SK-N-SH (cell line): Measurements from ENCODE around the gene AFG3L2. TPM values are rescaled to one million over a fixed set of nuclear protein-coding genes. Genes with fewer than 3 reads are reported as not detected.

Experiments used
- CTCF ChIA-PET: fragments of 300-600, 350-600 bp; formaldehyde crosslinking; extraction: SDS; loops from one replicate; lab custom pipeline; 2021; lab: Yijun Ruan, JAX
- POLR2A ChIA-PET: fragments of 350-600 bp; sonication (Branson Sonifier 250); formaldehyde crosslinking; extraction: SDS; loops from one replicate; lab custom pipeline; 2020; ENCODE audit warnings: antibody characterized with exemption, inconsistent platforms; lab: Yijun Ruan, JAX
- DNase-seq: peaks from one replicate; pipeline ENCODE4 v3.0.0; 2012
- H2AFZ ChIP-seq: fragments of 200-600 bp; sonication (generic); 2 replicates; pipeline ENCODE4 v1.8.1; 2016; ENCODE audit warnings: antibody characterized with exemption, mild to moderate bottlenecking, low read depth
- H3F3A ChIP-seq: fragments of 200-600 bp; sonication (generic); replicated peaks from 2 replicates; pipeline ENCODE3; 2016; ENCODE audit warnings: antibody characterized with exemption, mild to moderate bottlenecking; ENCODE audit not compliant: insufficient read depth
- H3K27ac ChIP-seq, 2 experiments: fragments of 200-500 bp in 1 of 2; fragments of 200-600 bp in 1 of 2; sonication (Bioruptor generic) in 1 of 2; sonication (generic), shearing (Covaris generic) in 1 of 2; 2 replicates each; pipeline versions ENCODE4 v1.5.1 to v1.6.1; 2014 to 2016; ENCODE audit warnings: low read depth in 2 of 2, inconsistent platforms in 1 of 2, low read length in 1 of 2, mild to moderate bottlenecking in 1 of 2, mixed read lengths in 1 of 2
- H3K27me3 ChIP-seq: fragments of 200-600 bp; sonication (generic), shearing (Covaris generic); 2 replicates; pipeline ENCODE4 v1.6.1; 2016; ENCODE audit warnings: mixed run types; ENCODE audit not compliant: insufficient read depth
- H3K36me3 ChIP-seq, 2 experiments: fragments of 200-500 bp in 1 of 2; fragments of 200-600 bp in 1 of 2; sonication (Bioruptor generic) in 1 of 2; sonication (generic) in 1 of 2; replicated peaks in 1 of 2; 2 replicates each; pipeline versions ENCODE3 to v1.5.1; 2014 to 2016; ENCODE audit warnings: low read length in 1 of 2, mild to moderate bottlenecking in 1 of 2; ENCODE audit not compliant: insufficient read depth in 2 of 2, control insufficient read depth in 1 of 2
- H3K4me1 ChIP-seq, 2 experiments: fragments of 200-500 bp in 1 of 2; fragments of 200-600 bp in 1 of 2; sonication (Bioruptor generic) in 1 of 2; sonication (generic), shearing (Covaris generic) in 1 of 2; 2 replicates each; pipeline versions ENCODE4 v1.5.1 to v1.6.1; 2014 to 2016; ENCODE audit warnings: low read depth in 1 of 2, low read length in 1 of 2, mixed run types in 1 of 2; ENCODE audit not compliant: insufficient read depth in 2 of 2, control insufficient read depth in 1 of 2
- H3K4me2 ChIP-seq: fragments of 200-600 bp; sonication (generic), shearing (Covaris generic); 2 replicates; pipeline ENCODE4 v1.6.1; 2017; ENCODE audit warnings: mixed run types
- H3K4me3 ChIP-seq, 2 experiments: fragments of 200-500 bp in 1 of 2; fragments of 200-600 bp in 1 of 2; sonication (Bioruptor generic) in 1 of 2; sonication (generic), shearing (Covaris generic) in 1 of 2; 2 replicates each; pipeline versions ENCODE4 v1.5.1 to v1.8.1; 2014 to 2016; ENCODE audit warnings: low read depth in 2 of 2, inconsistent platforms in 1 of 2, low read length in 1 of 2, mild to moderate bottlenecking in 1 of 2, mixed read lengths in 1 of 2, moderate library complexity in 1 of 2
- H3K79me2 ChIP-seq: fragments of 200-600 bp; sonication (generic); 2 replicates; pipeline ENCODE4 v1.8.1; 2017; ENCODE audit warnings: mild to moderate bottlenecking; ENCODE audit not compliant: insufficient read depth
- H3K9ac ChIP-seq: fragments of 200-600 bp; sonication (generic); 2 replicates; pipeline ENCODE4 v1.6.1; 2017; ENCODE audit warnings: mixed run types
- H3K9me2 ChIP-seq: fragments of 200-600 bp; sonication (generic); 2 replicates; pipeline ENCODE4 v1.6.1; 2017; ENCODE audit warnings: mixed run types
- H3K9me3 ChIP-seq: fragments of 200-600 bp; sonication (generic); 2 replicates; pipeline ENCODE4 v1.6.1; 2017; ENCODE audit warnings: mixed run types, mild to moderate bottlenecking, moderate library complexity
- H4K20me1 ChIP-seq: fragments of 200-600 bp; sonication (generic); 2 replicates; pipeline ENCODE4 v1.6.1; 2017; ENCODE audit warnings: mild to moderate bottlenecking, mixed run types; ENCODE audit not compliant: insufficient read depth
- ELF1 ChIP-seq: IDR thresholded peaks from 2 replicates; pipeline ENCODE4 v1.4.0; 2012
- EP300 ChIP-seq, 2 experiments: IDR thresholded peaks; 2 replicates each; pipeline versions ENCODE4 v1.4.0 to v1.6.1; 2012; ENCODE audit warnings: borderline replicate concordance in 1 of 2, low read depth in 1 of 2, low read length in 1 of 2
- EZH2phosphoT487 ChIP-seq: fragments of 200-600 bp; sonication (generic); IDR thresholded peaks from 2 replicates; pipeline ENCODE4 v1.6.1; 2017; ENCODE audit warnings: low read depth, mixed run types, mild to moderate bottlenecking, antibody characterized with exemption, moderate library complexity, borderline replicate concordance
- IRF3 ChIP-seq: fragments of 150-350 bp; IDR thresholded peaks from 2 replicates; pipeline ENCODE4 v1.6.1; 2016; ENCODE audit warnings: mild to moderate bottlenecking, low read depth, low read length
- JUND ChIP-seq: IDR thresholded peaks from 2 replicates; pipeline ENCODE4 v1.4.0; 2012
- MAX ChIP-seq: IDR thresholded peaks from 2 replicates; pipeline ENCODE4 v1.4.0; 2012; ENCODE audit warnings: low read depth
- MEF2A ChIP-seq: IDR thresholded peaks from 2 replicates; pipeline ENCODE4 v1.4.0; 2012; ENCODE audit warnings: low read depth, borderline replicate concordance
- NFIC ChIP-seq: IDR thresholded peaks from 2 replicates; pipeline ENCODE4 v1.4.0; 2012; ENCODE audit warnings: borderline replicate concordance
- NRF1 ChIP-seq: IDR thresholded peaks from 2 replicates; pipeline ENCODE4 v1.6.1; 2012; ENCODE audit warnings: low read depth, mild to moderate bottlenecking, low read length
- POLR2AphosphoS5 ChIP-seq: IDR thresholded peaks from 2 replicates; pipeline ENCODE4 v1.6.1; 2012; ENCODE audit warnings: low read depth, low read length
- RAD21 ChIP-seq: IDR thresholded peaks from 2 replicates; pipeline ENCODE4 v1.6.1; 2012; ENCODE audit warnings: mild to moderate bottlenecking, low read length
- REST ChIP-seq: IDR thresholded peaks from 2 replicates; pipeline ENCODE4 v1.6.1; 2012; ENCODE audit warnings: mild to moderate bottlenecking, low read depth, low read length, moderate library complexity
- RXRA ChIP-seq: IDR thresholded peaks from 2 replicates; pipeline ENCODE4 v1.4.0; 2012; ENCODE audit warnings: low read depth, mild to moderate bottlenecking, borderline replicate concordance
- SIN3A ChIP-seq: IDR thresholded peaks from 2 replicates; pipeline ENCODE4 v1.6.1; 2012; ENCODE audit warnings: low read depth, mild to moderate bottlenecking, low read length, moderate library complexity, borderline replicate concordance
- USF1 ChIP-seq: IDR thresholded peaks from 2 replicates; pipeline ENCODE4 v1.4.0; 2012; ENCODE audit warnings: low read depth, borderline replicate concordance
- USF2 ChIP-seq: fragments of 150-350 bp; IDR thresholded peaks from 2 replicates; pipeline ENCODE4 v1.6.1; 2017; ENCODE audit warnings: antibody characterized with exemption, low read length, low read depth, borderline replicate concordance
- WGBS: methylation state at CpG from one replicate; pipeline ENCODE4 v1.1.6; 2017; ENCODE audit warnings: low lambda C conversion rate; 5-methylcytosine and 5-hydroxymethylcytosine counted together
- polyA plus RNA-seq, 3 experiments: library from polyadenylated mRNA; depleted of rRNA; stranded (reverse); fragments of >200 nt; gene quantifications; 2 replicates each; pipeline ENCODE4 v1.2.3, GENCODE V29; 2012

Gene AFG3L2
- polyA plus RNA-seq, 1 of the 3 experiments (the other 2 are of a cell fraction), result 26.0 TPM

GRCh38 chr18:12352188-12352587 lies 24.8 kb downstream of the AFG3L2 start (continued):
- TF ChIP-seq USF2 (no peak), RXRA (no peak), ELF1 (no peak), RAD21 (no peak), SIN3A (no peak)

- Histone ChIP-seq H3K36me3 (peaks cover 50 to 74% of the 10 kb centered on the region in 2 experiments), H3K9ac (no peak overlapping the region), H3K79me2 (0 out of 2 replicates have a peak, but pooled peaks cover under 1% of the 10 kb centered on the region), H4K20me1 (no peaks in the 10 kb centered on the region), H3K9me3 (no peaks in the 10 kb centered on the region), H3K27ac (no peak overlapping the region), H3K9me2 (no peaks in the 10 kb centered on the region), H2AFZ (no peak overlapping the region), H3K4me3 (no peak overlapping the region), H3K4me1 (no peaks in the 10 kb centered on the region), H3K27me3 (no peaks in the 10 kb centered on the region), H3K4me2 (no peak overlapping the region), H3F3A (no peaks in the 10 kb centered on the region)
- TF ChIP-seq RXRA (no peak), POLR2AphosphoS5 (no peak), NRF1 (no peak), MAX (no peak), MEF2A (no peak), IRF3 (no peak), NFIC (no peak), JUND (no peak), REST (no peak), EP300 (IDR thresholded peaks at IDR 0.05; ENCODE audit: borderline replicate concordance in 1 of 2, low read depth in 1 of 2, low read length in 1 of 2) (no peak), USF1 (no peak), ELF1 (no peak), EZH2phosphoT487 (no peak)
- ChIA-PET CTCF (interaction anchor here (0.7 to 2.1 kb wide), 3 partner anchors 13 to 278 kb away, joined by 3 to 11 read pairs (median 4); no protein-coding TSS in a partner anchor), POLR2A (no interaction called here)
- WGBS, result 100% methylated on average over 3 of the region's 4 CpGs
- DNase-seq, result no peak
These were observed 29.1 kb downstream of the AFG3L2 start for GRCh38 chr18:12347895-12348294.
